Measurements from ENCODE around the gene OTOF.

DNA sequence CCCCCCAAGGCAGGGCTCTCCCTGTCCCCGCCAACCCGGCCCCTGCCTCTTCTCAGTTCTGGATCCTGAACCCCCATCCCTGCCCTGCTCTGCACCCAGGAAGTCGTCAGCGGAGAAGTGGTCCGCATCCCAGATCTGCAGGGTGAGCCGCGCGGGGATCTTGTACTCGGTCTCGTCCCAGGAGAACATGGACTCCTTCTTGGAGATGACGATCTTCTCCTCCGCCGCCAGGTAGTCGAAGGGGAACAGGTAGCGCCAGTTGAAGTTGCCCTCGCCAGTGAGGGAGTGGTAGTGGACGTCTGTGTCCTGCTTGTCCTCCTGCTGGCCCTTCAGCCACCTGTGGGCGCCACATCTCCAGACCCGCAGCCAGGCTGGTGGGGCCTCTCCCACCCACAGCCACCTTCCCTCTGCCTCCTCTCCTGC, 16.3 kb downstream of the OTOF start:
- TF ChIP-seq EZH2 (IDR thresholded peaks at IDR 0.05) (no peak), POLR2A (IDR thresholded peaks at IDR 0.05; ENCODE audit: borderline replicate concordance, extremely low read depth, insufficient read depth, insufficient read length) (no peak), YY1 (IDR thresholded peaks at IDR 0.05; ENCODE audit: extremely low read depth, insufficient replicate concordance, low read depth, low read length) (no peak), POLR2AphosphoS5 (IDR thresholded peaks at IDR 0.05; ENCODE audit: low read depth, low read length) (no peak), TCF7L2 (IDR thresholded peaks at IDR 0.05; ENCODE audit: borderline replicate concordance, extremely low read depth, insufficient read depth, insufficient read length) (no peak), EGR1 (IDR thresholded peaks at IDR 0.05; ENCODE audit: low read depth) (no peak), SP1 (IDR thresholded peaks at IDR 0.05; ENCODE audit: low read depth) (no peak), RAD21 (IDR thresholded peaks at IDR 0.05; ENCODE audit: low read depth) (no peak), ZNF274 (IDR thresholded peaks at IDR 0.05; ENCODE audit: low read depth, low read length) (no peak), EZH2phosphoT487 (IDR thresholded peaks at IDR 0.05; ENCODE audit: borderline replicate concordance) (no peak), SIN3A (IDR thresholded peaks at IDR 0.05; ENCODE audit: low read depth) (no peak)
- TF ChIP-seq, protein P1, sequence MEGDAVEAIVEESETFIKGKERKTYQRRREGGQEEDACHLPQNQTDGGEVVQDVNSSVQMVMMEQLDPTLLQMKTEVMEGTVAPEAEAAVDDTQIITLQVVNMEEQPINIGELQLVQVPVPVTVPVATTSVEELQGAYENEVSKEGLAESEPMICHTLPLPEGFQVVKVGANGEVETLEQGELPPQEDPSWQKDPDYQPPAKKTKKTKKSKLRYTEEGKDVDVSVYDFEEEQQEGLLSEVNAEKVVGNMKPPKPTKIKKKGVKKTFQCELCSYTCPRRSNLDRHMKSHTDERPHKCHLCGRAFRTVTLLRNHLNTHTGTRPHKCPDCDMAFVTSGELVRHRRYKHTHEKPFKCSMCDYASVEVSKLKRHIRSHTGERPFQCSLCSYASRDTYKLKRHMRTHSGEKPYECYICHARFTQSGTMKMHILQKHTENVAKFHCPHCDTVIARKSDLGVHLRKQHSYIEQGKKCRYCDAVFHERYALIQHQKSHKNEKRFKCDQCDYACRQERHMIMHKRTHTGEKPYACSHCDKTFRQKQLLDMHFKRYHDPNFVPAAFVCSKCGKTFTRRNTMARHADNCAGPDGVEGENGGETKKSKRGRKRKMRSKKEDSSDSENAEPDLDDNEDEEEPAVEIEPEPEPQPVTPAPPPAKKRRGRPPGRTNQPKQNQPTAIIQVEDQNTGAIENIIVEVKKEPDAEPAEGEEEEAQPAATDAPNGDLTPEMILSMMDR (IDR thresholded peaks at IDR 0.05 in 2 of 3, conservative IDR thresholded peaks at IDR 0.05 in 1 of 3; ENCODE audit: borderline replicate concordance in 1 of 3, insufficient read depth in 1 of 3, low read depth in 2 of 3, low read length in 2 of 3) = no peak
- TF ChIP-seq, protein P2, sequence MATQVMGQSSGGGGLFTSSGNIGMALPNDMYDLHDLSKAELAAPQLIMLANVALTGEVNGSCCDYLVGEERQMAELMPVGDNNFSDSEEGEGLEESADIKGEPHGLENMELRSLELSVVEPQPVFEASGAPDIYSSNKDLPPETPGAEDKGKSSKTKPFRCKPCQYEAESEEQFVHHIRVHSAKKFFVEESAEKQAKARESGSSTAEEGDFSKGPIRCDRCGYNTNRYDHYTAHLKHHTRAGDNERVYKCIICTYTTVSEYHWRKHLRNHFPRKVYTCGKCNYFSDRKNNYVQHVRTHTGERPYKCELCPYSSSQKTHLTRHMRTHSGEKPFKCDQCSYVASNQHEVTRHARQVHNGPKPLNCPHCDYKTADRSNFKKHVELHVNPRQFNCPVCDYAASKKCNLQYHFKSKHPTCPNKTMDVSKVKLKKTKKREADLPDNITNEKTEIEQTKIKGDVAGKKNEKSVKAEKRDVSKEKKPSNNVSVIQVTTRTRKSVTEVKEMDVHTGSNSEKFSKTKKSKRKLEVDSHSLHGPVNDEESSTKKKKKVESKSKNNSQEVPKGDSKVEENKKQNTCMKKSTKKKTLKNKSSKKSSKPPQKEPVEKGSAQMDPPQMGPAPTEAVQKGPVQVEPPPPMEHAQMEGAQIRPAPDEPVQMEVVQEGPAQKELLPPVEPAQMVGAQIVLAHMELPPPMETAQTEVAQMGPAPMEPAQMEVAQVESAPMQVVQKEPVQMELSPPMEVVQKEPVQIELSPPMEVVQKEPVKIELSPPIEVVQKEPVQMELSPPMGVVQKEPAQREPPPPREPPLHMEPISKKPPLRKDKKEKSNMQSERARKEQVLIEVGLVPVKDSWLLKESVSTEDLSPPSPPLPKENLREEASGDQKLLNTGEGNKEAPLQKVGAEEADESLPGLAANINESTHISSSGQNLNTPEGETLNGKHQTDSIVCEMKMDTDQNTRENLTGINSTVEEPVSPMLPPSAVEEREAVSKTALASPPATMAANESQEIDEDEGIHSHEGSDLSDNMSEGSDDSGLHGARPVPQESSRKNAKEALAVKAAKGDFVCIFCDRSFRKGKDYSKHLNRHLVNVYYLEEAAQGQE (IDR thresholded peaks at IDR 0.05; ENCODE audit: low read depth) = no peak
- TF ChIP-seq, protein P3, sequence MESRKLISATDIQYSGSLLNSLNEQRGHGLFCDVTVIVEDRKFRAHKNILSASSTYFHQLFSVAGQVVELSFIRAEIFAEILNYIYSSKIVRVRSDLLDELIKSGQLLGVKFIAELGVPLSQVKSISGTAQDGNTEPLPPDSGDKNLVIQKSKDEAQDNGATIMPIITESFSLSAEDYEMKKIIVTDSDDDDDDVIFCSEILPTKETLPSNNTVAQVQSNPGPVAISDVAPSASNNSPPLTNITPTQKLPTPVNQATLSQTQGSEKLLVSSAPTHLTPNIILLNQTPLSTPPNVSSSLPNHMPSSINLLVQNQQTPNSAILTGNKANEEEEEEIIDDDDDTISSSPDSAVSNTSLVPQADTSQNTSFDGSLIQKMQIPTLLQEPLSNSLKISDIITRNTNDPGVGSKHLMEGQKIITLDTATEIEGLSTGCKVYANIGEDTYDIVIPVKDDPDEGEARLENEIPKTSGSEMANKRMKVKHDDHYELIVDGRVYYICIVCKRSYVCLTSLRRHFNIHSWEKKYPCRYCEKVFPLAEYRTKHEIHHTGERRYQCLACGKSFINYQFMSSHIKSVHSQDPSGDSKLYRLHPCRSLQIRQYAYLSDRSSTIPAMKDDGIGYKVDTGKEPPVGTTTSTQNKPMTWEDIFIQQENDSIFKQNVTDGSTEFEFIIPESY (IDR thresholded peaks at IDR 0.05; ENCODE audit: extremely low read depth, insufficient replicate concordance, low read length) = no peak

Data from HCT116 (cell line).